Left renal cortex interstitium (tissue), 4 donors: Measurements from ENCODE around the gene GCK. TPM values are rescaled to one million over a fixed set of nuclear protein-coding genes. Genes with fewer than 3 reads are reported as not detected.

Experiments
- DNase-seq, 4 donors: peaks; one replicate each; pipeline ENCODE4 v3.0.0-alpha.2; 2013; ENCODE audit warnings: low read depth in 4 of 4, low spot score in 2 of 4, missing footprints in 1 of 4
- polyA plus RNA-seq, 4 donors: library from polyadenylated mRNA; unstranded; fragments of 120-200 nt; gene quantifications; one replicate each; pipeline ENCODE4 v1.2.1, GENCODE V29; 2013; ENCODE audit not compliant: insufficient read length in 4 of 4

The GCK gene
- polyA plus RNA-seq, 4 donors, result 3.2 to 4.8 (median 3.9) TPM

DNA sequence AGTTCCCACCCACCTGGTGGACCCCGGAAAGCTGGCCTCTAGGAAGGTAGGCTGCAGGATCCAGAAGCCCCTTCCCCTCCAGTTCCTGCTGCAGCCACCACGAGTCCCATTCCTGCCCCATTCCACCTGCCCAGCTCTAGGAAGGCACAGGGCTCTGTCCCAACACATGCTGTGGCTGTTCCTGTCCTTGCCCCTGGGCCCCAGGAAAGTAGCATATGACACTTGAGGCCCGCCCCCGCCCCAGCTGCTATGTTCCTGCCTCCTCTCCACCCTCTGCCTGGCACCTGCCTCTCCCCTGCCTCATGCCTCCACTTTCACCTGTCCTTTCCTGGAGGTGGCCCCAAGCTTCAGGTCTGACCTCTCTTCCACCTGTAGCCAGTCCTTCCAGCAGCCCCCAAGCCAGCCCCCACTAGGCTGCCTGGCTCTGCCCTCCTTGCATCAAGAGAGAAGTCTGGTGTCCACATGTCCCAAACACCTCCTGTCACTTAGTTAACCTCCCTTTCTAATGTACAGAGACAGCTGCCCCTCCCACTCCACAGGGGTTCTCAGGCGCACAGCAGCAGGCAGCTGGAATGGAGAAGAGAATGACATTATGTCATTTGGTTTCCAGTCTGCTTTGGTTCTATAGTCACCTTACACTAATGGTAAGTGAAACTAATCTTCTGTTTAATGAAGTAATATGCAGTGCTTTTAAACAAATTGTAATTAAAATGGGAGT, 34.3 kb upstream of the GCK start:
- DNase-seq, result no peak

- DNase-seq, result no peak
These were observed 33.6 kb upstream of the GCK start for GRCh38 chr7:44222776-44223261.

DNA sequence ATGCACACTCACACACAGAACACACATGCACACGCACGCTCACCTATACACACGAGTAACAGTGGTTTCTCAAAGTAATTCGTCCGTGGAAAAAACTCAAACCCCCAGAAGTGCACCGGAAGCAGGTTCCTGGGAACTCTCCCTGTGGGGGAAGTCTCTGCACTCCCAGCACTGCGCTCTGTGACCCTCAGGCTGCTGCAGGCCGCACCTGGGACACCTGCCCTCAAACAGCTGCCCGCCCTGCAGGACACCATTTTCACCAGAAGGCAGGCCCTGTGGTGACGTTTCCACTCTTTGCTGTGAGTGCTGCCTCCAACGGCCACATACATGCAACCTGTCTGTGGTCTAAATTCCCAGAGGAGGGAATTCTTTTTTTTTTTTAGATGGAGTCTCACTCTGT, 32.8 kb upstream of the GCK start:
- no peak for DNase-seq

DNA sequence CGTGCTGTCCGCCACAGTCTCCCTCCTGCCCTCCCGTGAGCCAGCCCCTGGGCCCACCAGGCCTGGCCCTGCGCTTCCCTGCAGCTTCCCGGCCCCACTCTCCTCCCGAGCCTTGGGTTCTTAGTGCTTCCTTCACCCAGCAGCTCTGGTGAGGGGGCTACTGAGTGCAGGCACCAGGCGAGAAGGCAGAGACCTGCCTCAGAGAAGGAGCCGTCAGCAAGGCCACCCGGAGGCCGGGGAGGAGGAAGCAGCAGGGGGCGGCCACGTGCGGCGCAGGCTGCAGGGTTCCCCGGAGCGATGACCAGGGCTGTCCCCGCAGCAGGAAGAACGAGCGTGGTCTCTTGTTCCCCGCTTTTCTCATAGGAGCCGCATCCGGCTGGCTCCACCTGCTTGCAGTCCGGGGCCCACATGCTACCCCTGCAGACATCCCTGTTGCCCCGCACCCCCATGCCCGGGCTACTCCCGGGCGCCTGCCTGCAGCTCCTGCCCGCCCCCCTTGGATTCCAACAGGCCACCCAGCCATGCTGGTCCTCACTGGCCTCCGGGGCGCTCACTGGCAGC, 32.1 kb upstream of the GCK start:
- DNase-seq, result no peak

- no peak for DNase-seq
These were observed 31.3 kb upstream of the GCK start for GRCh38 chr7:44220358-44221112.

GRCh38 chr7:44220046-44220357, 30.8 kb upstream of the GCK start:
- no peak for DNase-seq

GRCh38 chr7:44219371-44220045, 30.3 kb upstream of the GCK start:
- no peak for DNase-seq

DNA sequence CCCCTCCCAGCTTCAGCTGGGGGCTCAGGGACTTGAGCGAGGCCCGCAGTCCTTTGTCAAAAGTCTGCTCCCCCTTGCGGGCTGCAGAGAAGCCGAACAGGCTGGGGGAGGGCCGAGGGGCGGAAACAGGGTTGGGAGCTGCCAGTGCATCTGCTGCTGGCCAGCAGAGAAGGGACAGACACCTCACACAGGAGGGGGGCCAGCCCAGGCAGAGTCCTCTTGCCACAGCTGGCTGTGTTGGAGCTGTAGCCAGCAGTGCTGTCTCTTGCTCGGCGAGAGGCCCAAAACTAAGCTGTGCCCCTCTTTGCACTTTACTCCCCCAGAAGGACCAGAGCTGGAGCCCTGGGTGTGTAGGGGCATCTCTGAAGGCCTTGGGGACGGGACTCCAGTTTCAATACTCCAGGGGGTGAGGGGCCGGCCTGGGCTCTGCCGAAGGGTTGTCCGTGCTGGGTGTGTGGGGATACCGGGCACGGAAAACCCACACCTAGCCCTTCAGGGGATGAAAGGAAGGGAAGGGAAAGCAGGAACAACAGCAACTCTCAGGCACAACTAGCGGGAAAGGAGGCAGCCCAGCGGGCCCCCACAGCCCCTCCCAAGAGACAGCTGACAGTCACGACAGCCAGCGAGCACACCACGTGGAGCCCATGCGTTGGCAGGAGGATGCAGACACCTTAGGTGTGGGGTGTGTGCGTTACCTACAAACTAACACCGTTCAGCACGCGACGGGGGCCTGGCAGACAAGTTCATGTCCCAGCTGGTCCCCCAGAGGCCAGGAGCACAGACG, 29.4 kb upstream of the GCK start:
- DNase-seq, result no peak

GRCh38 chr7:44217852-44218402, 28.7 kb upstream of the GCK start:
- DNase-seq, result no peak

DNA sequence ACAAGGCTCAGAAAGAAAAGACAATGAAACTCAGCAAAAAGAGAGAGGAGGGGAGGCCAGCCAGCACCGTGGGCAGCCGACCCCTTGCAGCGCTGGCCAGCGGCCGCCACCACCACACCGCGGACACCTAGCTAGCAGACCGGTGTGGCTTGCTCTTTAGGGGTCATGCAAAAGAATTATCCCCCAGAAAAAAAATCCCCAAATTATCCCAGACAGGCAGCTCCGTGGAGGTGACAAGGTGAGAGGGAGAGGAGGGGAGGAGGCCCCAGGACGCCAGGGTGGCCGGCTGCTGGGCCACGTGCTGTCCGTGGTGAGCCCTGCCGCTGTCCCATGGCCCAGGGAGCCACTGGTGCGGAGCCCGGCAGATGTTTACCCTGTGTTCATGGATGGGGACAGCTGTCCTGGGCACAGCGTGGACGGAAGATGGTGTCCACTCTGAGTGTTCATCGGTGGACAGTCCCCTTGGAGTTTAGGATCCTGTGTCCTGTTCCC, 28.0 kb upstream of the GCK start:
- no peak for DNase-seq

GRCh38 chr7:44216521-44217222, 27.4 kb upstream of the GCK start:
- no peak for DNase-seq

DNA sequence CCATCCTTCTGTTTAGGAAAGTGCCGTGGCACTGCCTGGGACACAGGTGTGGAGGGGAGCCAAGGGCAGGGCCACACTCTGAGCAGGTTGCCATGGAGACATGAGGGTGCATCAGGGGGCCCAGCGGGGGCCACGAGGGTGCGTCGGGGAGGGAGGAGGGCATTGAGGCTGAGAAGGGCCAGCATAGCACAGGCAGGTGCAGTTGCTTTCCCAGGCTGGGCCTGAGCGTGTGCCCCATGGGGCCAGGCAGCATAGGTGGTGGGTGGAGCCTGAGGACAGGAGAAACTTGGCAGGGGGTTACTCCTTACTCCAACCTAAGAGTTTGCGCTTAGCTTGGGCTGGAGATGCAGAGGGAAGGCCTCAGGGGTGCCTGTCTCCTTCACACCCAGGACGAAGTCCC, 26.8 kb upstream of the GCK start:
- no peak for DNase-seq

DNA sequence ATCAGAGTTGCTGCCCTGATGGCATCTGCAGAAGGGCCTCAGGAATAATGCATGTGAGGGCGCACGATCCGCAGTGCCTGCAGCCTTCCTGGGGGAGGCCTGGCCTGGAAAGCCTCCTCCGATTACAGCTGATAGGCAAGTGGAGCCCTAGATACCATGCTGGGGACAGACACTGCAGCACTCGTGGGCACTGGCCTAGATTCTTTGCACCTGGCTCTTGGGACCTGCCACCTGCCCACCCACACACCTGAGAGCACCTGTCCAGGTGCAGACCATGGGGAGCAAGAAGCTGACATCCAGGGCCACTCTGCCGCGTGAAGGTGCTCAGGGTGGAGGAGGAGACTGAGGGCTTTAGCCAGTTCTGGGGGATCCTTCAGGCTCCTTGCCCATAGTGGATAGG, 26.3 kb upstream of the GCK start:
- no peak for DNase-seq

- no peak for DNase-seq
These were observed 24.7 kb upstream of the GCK start for GRCh38 chr7:44213877-44214388.

DNA sequence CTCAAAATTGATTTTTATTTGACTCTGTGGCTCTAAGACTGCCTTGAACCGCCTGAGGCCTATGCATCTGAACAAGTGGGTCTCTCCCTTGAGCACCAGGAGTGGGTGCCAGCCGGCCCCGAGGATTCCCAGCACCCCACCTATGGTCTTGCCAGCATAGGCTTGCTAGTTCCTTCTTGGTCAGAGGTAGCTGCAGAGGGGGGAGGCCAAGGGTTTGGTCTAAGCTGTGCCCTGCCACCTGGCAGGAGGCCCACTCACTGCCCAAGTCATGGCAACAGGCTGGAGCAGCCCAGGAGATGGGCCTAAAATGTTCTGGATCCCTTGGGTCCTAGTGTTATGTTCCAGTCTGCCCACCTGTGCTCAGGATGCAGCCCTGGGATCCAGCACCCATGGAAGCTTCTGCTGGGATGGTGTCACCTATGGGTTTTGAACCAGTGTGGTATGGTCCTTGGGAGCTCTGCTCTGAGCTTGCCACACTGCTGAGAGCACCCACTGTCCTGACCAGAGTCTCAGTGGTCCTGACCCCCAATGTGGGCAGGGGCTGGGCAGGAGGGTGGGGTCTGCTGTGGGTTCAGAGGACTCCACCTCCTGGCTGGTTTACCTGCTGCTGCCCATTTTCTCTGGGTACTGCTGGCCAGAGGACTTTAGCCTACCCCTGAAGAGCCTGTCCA, 24.1 kb upstream of the GCK start:
- no peak for DNase-seq

DNA sequence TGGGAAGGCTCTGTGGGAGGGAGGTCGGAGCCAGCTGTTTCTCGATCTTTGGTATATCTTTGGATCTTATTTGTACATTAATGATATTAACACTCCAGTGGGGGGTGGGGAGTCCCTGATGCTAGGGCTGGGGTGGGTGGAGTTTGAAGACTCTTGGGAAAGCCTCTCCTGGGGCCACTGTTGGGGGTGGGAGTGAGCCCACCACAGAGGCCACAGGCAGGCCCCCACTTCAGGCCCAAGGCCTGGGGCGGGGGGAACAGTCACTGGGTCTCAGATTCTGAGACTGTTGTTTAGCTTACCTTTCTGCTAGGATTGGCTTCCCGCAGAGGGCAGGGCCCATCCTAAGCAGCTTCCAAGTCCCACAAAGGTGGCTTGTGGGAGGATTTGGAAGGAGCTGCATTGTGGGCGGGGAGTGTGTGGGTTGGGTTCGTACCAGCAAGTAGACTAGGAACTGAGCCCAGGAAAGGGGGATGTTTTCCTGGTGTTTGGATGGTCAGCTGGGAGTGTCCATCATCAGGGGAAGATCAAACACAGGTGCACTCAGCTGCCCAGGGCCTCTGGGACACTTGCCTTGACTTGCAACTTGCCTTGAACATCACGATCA, 23.4 kb upstream of the GCK start:
- no peak for DNase-seq

DNA sequence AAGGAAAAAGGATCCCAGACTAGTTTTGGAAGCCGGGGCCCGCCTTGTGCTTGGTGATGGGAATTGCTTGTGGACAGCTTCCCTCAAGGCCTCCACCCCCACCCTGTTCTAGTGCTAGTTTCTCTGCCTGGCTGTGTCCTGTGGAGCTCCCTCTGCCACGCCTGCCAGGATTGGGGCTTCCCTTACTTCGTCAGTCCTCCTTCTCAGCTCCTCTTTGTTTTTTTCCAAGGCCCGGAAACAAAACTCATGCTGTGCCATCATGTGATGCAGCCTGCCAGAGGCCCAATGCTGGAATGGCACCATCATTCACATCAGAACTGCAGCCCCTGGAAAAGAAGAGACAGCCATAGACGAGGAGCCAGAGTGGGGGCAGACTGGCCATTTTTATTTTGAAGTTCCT, 22.8 kb upstream of the GCK start:
- DNase-seq, result no peak

- no peak for DNase-seq
These were observed 22.0 kb upstream of the GCK start for GRCh38 chr7:44211126-44211675.
